NB4 (cell line): ENCODE measurements around the gene CHRNE.

Experiments
- POLR2A ChIP-seq: IDR thresholded peaks from 2 replicates; pipeline ENCODE4 v1.6.1; 2011; ENCODE audit warnings: mild to moderate bottlenecking; ENCODE audit not compliant: insufficient read length; ENCODE audit errors: extremely low read depth
- TF ChIP-seq, protein P1 (sequence below): IDR thresholded peaks from one replicate; pipeline ENCODE4 v1.5.1; 2012; ENCODE audit warnings: low read depth, low read length
- TF ChIP-seq, protein P2 (sequence below): IDR thresholded peaks from 2 replicates; pipeline ENCODE4 v1.6.1; 2011; ENCODE audit warnings: low read depth, low read length

DNA sequence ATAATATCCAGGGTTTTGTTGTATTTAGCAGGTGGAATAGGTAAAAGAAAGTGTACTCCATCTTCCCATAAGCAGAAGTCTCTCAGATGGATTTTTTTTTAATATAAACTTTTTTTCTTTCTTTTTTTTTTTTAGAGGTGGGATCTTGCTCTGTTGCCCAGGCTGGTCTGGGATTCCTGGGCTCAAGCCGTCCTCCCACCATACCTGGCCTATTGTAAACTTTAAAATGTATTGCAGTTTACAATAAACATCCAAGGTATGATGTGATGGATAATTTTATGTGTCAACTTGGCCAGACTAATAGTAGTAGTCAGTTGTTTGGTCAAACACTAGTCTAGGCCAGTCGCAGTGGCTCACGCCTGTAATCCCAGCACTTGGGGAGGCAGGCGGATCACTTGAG lies 18.4 kb upstream of the CHRNE start:
- TF ChIP-seq, protein P1, sequence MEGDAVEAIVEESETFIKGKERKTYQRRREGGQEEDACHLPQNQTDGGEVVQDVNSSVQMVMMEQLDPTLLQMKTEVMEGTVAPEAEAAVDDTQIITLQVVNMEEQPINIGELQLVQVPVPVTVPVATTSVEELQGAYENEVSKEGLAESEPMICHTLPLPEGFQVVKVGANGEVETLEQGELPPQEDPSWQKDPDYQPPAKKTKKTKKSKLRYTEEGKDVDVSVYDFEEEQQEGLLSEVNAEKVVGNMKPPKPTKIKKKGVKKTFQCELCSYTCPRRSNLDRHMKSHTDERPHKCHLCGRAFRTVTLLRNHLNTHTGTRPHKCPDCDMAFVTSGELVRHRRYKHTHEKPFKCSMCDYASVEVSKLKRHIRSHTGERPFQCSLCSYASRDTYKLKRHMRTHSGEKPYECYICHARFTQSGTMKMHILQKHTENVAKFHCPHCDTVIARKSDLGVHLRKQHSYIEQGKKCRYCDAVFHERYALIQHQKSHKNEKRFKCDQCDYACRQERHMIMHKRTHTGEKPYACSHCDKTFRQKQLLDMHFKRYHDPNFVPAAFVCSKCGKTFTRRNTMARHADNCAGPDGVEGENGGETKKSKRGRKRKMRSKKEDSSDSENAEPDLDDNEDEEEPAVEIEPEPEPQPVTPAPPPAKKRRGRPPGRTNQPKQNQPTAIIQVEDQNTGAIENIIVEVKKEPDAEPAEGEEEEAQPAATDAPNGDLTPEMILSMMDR, result no peak
- TF ChIP-seq, protein P2, sequence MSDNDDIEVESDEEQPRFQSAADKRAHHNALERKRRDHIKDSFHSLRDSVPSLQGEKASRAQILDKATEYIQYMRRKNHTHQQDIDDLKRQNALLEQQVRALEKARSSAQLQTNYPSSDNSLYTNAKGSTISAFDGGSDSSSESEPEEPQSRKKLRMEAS, result no peak
- no peak for TF ChIP-seq POLR2A
